ENCODE measurements around the gene COX14. TPM values are rescaled to one million over a fixed set of nuclear protein-coding genes. Genes with fewer than 3 reads are reported as not detected.
A peak's percentile ranks its signal among the peaks of the same experiment; 100 is the strongest.
"Not testable (repeated sequence)": the region's sequence is repeated elsewhere in the genome, so short reads cannot be mapped to it uniquely, and the experiment has no call there.

The COX14 gene
- total RNA-seq, 3 donors from 2014 or later: 72.2 to 89.8 (median 74.9) TPM

DNA sequence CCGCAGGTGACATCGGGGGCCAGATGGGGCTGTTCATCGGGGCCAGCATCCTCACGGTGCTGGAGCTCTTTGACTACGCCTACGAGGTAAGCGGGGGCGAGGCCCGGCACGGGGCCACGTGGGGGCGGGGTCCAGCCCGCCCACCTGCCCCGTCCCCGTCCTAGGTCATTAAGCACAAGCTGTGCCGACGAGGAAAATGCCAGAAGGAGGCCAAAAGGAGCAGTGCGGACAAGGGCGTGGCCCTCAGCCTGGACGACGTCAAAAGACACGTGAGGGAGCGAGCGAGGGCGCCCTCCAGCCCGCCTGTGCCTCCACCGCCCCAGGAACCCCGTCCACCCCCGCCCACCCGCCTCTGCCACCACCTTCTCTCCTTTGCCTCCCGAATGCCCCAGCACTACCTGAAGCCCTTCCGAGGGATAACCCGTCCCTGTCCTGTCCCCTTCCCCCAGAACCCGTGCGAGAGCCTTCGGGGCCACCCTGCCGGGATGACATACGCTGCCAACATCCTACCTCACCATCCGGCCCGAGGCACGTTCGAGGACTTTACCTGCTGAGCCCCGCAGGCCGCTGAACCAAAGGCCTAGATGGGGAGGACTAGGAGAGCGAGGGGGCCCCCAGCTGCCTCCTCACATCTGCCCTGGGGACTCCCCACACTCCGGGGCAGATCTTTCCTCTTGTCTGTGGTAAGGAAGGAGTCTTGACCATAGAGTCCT, 30.8 kb upstream of the COX14 start:
- no peaks in the 10 kb centered on the region for H3K36me3 ChIP-seq (ENCODE audit: low read depth)
- peak in 1 of 3 donors; percentile 32 for DNase-seq
- no peaks in the 10 kb centered on the region for H3K9me3 ChIP-seq
- H3K4me1 ChIP-seq (ENCODE audit: low read depth): peaks cover 10% of the 10 kb centered on the region
- TF ChIP-seq, protein P1, sequence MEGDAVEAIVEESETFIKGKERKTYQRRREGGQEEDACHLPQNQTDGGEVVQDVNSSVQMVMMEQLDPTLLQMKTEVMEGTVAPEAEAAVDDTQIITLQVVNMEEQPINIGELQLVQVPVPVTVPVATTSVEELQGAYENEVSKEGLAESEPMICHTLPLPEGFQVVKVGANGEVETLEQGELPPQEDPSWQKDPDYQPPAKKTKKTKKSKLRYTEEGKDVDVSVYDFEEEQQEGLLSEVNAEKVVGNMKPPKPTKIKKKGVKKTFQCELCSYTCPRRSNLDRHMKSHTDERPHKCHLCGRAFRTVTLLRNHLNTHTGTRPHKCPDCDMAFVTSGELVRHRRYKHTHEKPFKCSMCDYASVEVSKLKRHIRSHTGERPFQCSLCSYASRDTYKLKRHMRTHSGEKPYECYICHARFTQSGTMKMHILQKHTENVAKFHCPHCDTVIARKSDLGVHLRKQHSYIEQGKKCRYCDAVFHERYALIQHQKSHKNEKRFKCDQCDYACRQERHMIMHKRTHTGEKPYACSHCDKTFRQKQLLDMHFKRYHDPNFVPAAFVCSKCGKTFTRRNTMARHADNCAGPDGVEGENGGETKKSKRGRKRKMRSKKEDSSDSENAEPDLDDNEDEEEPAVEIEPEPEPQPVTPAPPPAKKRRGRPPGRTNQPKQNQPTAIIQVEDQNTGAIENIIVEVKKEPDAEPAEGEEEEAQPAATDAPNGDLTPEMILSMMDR (IDR thresholded peaks at IDR 0.05): no peak
- intact Hi-C loops (cut with DNase I, micrococcal nuclease): no loop called here
- no peak overlapping the region for H3K4me3 ChIP-seq
- no peak for ATAC-seq

DNA sequence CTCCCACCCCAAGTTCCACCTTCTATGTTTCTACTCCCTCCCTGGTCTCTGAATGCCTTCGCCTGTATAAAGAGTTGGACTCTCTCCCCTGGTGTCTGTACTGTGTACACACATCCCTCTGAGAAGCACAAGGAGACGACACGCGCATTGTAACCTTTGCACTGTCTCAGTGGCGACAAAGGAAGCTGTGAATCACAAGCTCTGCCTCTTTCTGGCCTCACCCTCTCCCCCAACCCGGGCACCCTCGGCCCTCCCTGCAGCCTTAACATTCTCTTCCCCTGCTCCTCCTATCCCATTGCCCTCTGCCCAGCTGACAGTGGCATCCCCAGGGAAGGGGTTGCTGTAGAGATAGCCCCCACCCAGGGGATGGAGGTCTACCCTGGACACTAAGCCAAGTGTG, 29.4 kb upstream of the COX14 start:
- TF ChIP-seq, protein P1 (IDR thresholded peaks at IDR 0.05): no peak
- intact Hi-C loops (cut with DNase I, micrococcal nuclease): no loop called here
- Histone ChIP-seq H3K9me3 (no peaks in the 10 kb centered on the region), H3K36me3 (ENCODE audit: low read depth) (no peaks in the 10 kb centered on the region), H3K4me3 (no peak overlapping the region), H3K4me1 (ENCODE audit: low read depth) (peaks cover 10% of the 10 kb centered on the region)
- ATAC-seq: peak; percentile 76
- DNase-seq: peak in 2 of 3 donors; percentile 71 to 72

DNA sequence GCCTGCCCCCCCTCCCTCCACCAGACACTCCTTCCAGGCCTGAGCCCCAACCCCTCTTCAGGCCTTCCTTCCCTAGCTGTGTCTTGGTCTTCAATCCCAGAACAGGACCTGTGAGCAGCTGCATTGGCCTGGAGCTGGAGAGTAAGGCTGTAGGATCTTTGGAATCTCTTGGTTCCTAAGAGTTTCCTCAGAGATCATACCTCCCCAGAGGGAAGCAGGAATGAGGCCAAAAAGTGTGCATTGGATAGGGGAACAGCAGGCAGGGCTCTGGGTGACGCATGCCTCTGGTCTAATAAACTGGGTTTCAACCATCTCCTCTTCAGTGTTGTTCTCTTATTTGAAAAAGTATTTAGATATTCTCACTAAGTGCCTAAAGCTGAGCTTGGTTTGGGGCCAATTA, 28.7 kb upstream of the COX14 start:
- no peaks in the 10 kb centered on the region for H3K9me3 ChIP-seq
- peaks cover 10% of the 10 kb centered on the region for H3K4me1 ChIP-seq (ENCODE audit: low read depth)
- intact Hi-C loops (cut with DNase I, micrococcal nuclease): no loop called here
- ATAC-seq (no peak), DNase-seq (no peak)
- H3K36me3 ChIP-seq (ENCODE audit: low read depth): no peaks in the 10 kb centered on the region
- no peak overlapping the region for H3K4me3 ChIP-seq
- TF ChIP-seq, protein P1 (IDR thresholded peaks at IDR 0.05): no peak

DNA sequence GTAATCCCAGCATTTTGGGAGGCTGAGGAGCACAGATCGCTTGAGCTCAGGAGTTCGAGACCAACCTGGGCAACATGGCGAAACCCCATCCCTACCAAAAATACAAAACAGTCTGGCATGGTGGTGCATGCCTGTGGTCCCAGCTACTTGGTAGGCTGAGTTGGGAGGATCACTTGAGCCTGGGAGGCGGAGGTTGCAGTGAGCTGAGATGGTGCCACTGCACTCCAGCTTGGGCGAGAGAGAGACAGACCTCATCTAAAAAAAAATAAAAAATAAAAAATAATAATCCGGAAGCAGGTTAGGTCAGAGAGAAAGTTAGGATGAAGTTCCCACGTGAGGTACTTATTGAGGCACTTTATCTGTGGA, 27.6 kb upstream of the COX14 start:
- ATAC-seq; DNase-seq; H3K9me3 ChIP-seq; H3K36me3 ChIP-seq (ENCODE audit: low read depth); intact Hi-C loops (cut with DNase I, micrococcal nuclease): not testable (repeated sequence)
- H3K4me1 ChIP-seq (ENCODE audit: low read depth): peaks cover 10% of the 10 kb centered on the region
- peak overlapping the region; percentile 88 for H3K4me3 ChIP-seq

DNA sequence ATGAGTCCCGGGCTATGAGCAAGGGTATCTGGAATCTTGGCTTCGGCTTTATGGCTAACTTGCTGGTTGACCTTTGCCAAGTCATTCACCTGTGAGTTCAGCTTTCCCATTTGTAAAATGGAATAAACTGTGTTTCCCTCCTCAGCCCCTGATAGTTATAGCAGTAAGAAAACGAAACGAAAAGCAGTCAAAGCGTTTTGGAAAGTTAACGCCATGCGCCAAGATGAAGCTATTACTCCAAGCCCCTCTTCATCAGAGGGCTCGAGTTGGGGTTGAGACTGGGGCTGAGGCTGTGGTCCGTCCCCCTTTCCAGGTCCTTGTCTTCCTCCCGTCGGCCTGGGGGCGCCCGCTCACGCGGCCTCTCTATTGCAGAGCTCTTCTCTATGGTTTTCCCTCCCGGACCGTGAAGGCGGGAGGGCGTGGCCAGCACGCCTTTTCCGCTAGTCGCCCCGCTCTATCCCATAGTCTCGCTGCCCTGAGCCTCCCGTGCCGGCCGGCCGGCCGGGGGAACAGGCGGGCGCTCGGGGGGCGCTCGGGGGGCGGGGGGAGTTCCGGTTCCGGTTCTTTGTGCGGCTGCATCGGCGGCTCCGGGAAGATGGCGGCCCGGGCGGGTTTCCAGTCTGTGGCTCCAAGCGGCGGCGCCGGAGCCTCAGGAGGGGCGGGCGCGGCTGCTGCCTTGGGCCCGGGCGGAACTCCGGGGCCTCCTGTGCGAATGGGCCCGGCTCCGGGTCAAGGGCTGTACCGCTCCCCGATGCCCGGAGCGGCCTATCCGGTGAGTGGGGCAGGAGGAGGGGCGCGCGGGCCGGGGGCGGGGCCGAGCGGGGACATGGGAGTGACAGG, 27.0 kb upstream of the COX14 start, which contains the start of gene SMARCD1:
SMARCD1 (plus strand) TSS at position 568 of the 840 bp plus-strand sequence; CDS start at position 596, 28 bp downstream.
- peak; percentile 92 for ATAC-seq
- TF ChIP-seq, protein P1 (IDR thresholded peaks at IDR 0.05): no peak
- intact Hi-C loops (cut with DNase I, micrococcal nuclease): no loop called here
- H3K9me3 ChIP-seq: no peaks in the 10 kb centered on the region
- peak; percentile 92 to 96 (median 92) for DNase-seq
- peaks cover 5% of the 10 kb centered on the region for H3K36me3 ChIP-seq (ENCODE audit: low read depth)
- peak within 1 kb of the TSS; percentile 88 for H3K4me3 ChIP-seq
- peaks cover 10% of the 10 kb centered on the region for H3K4me1 ChIP-seq (ENCODE audit: low read depth)

DNA sequence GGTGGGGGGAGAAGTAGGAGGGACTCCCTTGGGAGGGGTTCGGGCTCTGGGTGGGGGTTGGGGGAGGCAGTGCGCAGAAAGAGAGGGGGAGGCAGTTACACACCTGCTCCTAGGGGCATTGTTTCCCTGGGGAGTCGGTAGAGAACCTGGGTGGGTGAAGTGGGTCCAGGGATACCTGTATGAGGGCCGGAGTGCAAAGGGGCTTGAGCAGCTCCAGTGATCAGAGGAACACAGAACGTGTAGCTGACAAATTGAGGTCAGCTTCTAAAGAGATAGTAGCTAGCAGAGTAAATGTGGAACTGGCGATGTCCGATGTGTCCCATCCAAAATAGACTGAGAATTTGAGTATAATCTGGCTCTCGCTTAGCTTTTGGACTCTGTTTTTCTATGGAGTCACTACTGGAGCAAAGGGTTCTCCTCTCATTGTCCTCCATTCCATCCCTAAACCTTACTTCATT, 26.4 kb upstream of the COX14 start:
- no peaks in the 10 kb centered on the region for H3K9me3 ChIP-seq
- no peak for ATAC-seq
- peaks cover 6% of the 10 kb centered on the region for H3K36me3 ChIP-seq (ENCODE audit: low read depth)
- no peak for DNase-seq
- peak overlapping the region; percentile 88 for H3K4me3 ChIP-seq
- TF ChIP-seq, protein P1 (IDR thresholded peaks at IDR 0.05): no peak
- peaks cover 10% of the 10 kb centered on the region for H3K4me1 ChIP-seq (ENCODE audit: low read depth)
- intact Hi-C loops (cut with DNase I, micrococcal nuclease): no loop called here
